Duodenal mucosa (tissue), 2 donors: ENCODE measurements around the gene PCIF1.

Experiments used
- H3K27ac ChIP-seq: one replicate; pipeline ENCODE4 v1.7.0; 2013; ENCODE audit warnings: low read depth, low read length
- H3K27me3 ChIP-seq, 2 donors: one replicate each; pipeline ENCODE4 v1.7.0; 2013; ENCODE audit warnings: low read length in 2 of 2, control low read depth in 1 of 2; ENCODE audit not compliant: insufficient read depth in 2 of 2, control insufficient read depth in 1 of 2
- H3K36me3 ChIP-seq, 2 donors: one replicate each; pipeline ENCODE4 v1.7.0; 2013; ENCODE audit warnings: low read length in 2 of 2, control low read depth in 1 of 2; ENCODE audit not compliant: insufficient read depth in 2 of 2, control insufficient read depth in 1 of 2
- H3K4me1 ChIP-seq, 2 donors: one replicate each; pipeline ENCODE4 v1.7.0; 2013; ENCODE audit warnings: low read length in 2 of 2, control low read depth in 1 of 2; ENCODE audit not compliant: insufficient read depth in 2 of 2, control insufficient read depth in 1 of 2
- H3K4me3 ChIP-seq, 2 donors: one replicate each; pipeline ENCODE4 v1.7.0; 2013; ENCODE audit warnings: low read length in 2 of 2, low read depth in 1 of 2
- H3K9ac ChIP-seq, 2 donors: one replicate each; pipeline ENCODE4 v1.7.0; 2013; ENCODE audit warnings: low read length in 2 of 2, low read depth in 1 of 2
- H3K9me3 ChIP-seq, 2 donors: one replicate each; pipeline ENCODE4 v1.7.0; 2013; ENCODE audit warnings: low read length in 2 of 2, control low read depth in 1 of 2; ENCODE audit not compliant: control insufficient read depth in 1 of 2

The PCIF1 gene

DNA sequence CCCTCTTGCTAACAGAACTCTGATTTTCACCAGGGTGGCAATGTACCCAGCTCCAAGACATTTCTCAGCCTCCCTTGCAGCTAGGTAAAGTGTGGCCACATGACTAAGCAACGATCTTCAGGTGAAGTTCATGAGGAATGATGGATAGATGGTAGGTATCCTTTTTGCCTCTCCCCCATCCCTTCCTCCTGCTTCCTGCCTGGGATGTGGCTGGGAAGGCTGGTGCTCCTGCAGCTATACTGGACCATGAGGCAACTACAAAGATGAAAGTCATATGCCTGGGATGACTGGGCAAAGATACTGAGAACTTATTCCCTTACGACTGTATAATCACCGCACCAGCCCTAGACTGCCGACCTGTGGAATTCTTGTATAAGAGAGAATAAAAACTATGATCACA is 24.1 kb downstream of the PCIF1 start:
- Histone ChIP-seq H3K9ac (no peak overlapping the region), H3K27ac (no peak overlapping the region), H3K27me3 (no peaks in the 10 kb centered on the region), H3K4me3 (no peak overlapping the region), H3K36me3 (peaks cover 60 to 68% of the 10 kb centered on the region in 2 donors), H3K4me1 (no peaks in the 10 kb centered on the region), H3K9me3 (no peaks in the 10 kb centered on the region)

- Histone ChIP-seq H3K9me3 (no peaks in the 10 kb centered on the region), H3K27ac (no peak overlapping the region), H3K36me3 (peaks cover 61 to 70% of the 10 kb centered on the region in 2 donors), H3K4me1 (no peaks in the 10 kb centered on the region), H3K4me3 (no peak overlapping the region), H3K27me3 (no peaks in the 10 kb centered on the region), H3K9ac (no peak overlapping the region)
Measured at GRCh38 chr20:45959126-45959525, 24.6 kb downstream of the PCIF1 start.

DNA sequence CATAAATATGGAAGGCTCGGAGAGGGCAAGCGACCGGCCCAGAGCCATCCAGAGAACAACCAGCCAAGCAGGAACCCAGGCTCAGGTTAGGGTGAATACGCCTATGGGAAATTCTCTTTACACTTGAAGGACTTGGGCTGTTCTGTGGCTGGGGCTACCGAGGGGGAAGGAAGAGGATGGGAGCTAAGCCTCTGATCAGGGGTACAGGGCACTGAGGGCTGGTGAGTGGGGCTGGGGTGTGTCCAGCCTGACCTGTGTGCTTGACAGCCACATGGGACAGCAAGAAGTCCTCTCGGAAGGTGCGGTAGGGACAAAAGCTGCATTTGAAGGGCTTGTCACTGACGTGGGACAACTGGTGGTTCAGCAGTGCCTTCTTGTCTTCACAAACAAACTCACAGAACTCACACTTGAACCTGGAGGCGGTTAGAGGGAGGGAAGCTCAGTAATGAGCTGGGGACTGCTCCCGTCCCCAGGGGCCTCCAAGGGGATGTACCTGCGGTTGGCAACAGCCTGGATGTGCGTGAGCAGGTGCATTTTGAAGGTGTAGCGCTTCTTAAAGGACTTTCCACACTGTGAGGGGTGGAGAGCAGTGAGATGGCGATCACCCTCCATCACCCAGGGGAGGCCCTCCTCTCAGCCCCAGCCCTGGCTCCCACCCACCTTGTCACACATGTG is 25.6 kb downstream of the PCIF1 start:
- H3K9me3 ChIP-seq, result no peaks in the 10 kb centered on the region
- no peaks in the 10 kb centered on the region for H3K4me1 ChIP-seq
- no peak overlapping the region for H3K27ac ChIP-seq
- no peak overlapping the region for H3K4me3 ChIP-seq
- no peak overlapping the region for H3K9ac ChIP-seq
- peaks cover 65 to 75% of the 10 kb centered on the region in 2 donors for H3K36me3 ChIP-seq
- H3K27me3 ChIP-seq, result no peaks in the 10 kb centered on the region

- H3K4me1 ChIP-seq, result no peaks in the 10 kb centered on the region
- H3K9ac ChIP-seq, result no peak overlapping the region
- no peaks in the 10 kb centered on the region for H3K9me3 ChIP-seq
- no peak overlapping the region for H3K27ac ChIP-seq
- no peak overlapping the region for H3K4me3 ChIP-seq
- no peaks in the 10 kb centered on the region for H3K27me3 ChIP-seq
- H3K36me3 ChIP-seq, result peaks cover 61 to 89% of the 10 kb centered on the region in 2 donors
Measured at GRCh38 chr20:45962031-45962755, 27.7 kb downstream of the PCIF1 start.

DNA sequence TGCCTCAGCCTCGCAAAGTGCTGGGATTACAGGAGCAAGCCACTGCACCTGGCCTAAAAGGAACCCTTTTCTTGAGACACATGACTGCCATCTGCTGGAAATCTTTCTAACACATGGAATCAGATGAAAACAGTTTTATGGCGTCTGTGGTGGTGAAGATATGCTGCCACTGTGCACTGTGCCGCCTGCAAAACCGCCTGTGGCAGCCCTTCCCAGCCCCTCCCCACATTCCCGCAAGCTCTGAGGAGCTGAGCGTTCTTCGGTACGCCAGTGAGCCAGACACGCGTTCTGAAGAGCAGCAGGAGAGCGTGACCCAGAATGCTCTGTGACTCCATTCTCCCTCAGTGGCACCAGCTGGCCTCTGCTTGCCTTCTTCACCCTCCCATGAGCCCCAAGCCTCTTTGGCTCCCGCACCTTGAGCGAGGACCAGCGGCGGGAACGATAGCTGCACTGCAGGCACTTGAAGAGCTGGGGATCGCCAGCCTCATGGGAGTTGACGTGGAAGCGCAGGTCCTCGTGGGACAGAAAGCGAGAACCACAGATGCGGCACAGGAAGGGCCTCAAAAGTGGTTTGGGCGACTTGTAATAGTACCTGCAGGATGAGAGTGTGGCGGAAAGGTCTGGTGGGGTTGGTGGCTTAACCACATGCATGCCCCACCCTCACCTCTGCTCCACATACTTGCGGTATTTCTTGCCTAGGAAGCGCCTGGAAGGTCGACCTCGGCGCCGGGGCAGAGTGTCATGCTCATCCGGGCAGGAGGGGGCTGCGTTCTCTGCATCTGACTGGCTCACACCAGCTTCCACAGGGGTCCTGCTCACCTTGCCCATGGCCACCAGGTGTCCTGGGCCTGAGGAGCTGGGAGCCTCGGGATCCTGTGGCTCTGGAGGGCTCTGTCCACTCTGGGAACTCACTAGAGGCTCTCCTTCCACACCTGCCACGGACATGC is 28.8 kb downstream of the PCIF1 start:
- peaks cover 52 to 90% of the 10 kb centered on the region in 2 donors for H3K36me3 ChIP-seq
- H3K27ac ChIP-seq, result no peak overlapping the region

GRCh38 chr20:45964006-45964400 is 29.5 kb downstream of the PCIF1 start:
- no peaks in the 10 kb centered on the region for H3K27me3 ChIP-seq
- no peak overlapping the region for H3K27ac ChIP-seq
- H3K4me1 ChIP-seq, result no peaks in the 10 kb centered on the region
- H3K4me3 ChIP-seq, result no peak overlapping the region
- H3K9me3 ChIP-seq, result no peaks in the 10 kb centered on the region
- peaks cover 49 to 90% of the 10 kb centered on the region in 2 donors for H3K36me3 ChIP-seq
- no peak overlapping the region for H3K9ac ChIP-seq

More for the DNA sequence above, 28.8 kb downstream of the PCIF1 start:
- H3K9me3 ChIP-seq, result no peaks in the 10 kb centered on the region
- H3K9ac ChIP-seq, result no peak overlapping the region
- H3K27me3 ChIP-seq, result no peaks in the 10 kb centered on the region
- H3K4me3 ChIP-seq, result no peak overlapping the region
- no peaks in the 10 kb centered on the region for H3K4me1 ChIP-seq

- peaks cover 35 to 81% of the 10 kb centered on the region in 2 donors for H3K36me3 ChIP-seq
- no peak overlapping the region for H3K9ac ChIP-seq
- H3K9me3 ChIP-seq, result no peaks in the 10 kb centered on the region
- H3K4me1 ChIP-seq, result peaks cover 10 to 11% of the 10 kb centered on the region in 2 donors
- no peak overlapping the region for H3K27ac ChIP-seq
- no peak overlapping the region for H3K4me3 ChIP-seq
- no peaks in the 10 kb centered on the region for H3K27me3 ChIP-seq
Measured at GRCh38 chr20:45965169-45966002, 30.9 kb downstream of the PCIF1 start.

DNA sequence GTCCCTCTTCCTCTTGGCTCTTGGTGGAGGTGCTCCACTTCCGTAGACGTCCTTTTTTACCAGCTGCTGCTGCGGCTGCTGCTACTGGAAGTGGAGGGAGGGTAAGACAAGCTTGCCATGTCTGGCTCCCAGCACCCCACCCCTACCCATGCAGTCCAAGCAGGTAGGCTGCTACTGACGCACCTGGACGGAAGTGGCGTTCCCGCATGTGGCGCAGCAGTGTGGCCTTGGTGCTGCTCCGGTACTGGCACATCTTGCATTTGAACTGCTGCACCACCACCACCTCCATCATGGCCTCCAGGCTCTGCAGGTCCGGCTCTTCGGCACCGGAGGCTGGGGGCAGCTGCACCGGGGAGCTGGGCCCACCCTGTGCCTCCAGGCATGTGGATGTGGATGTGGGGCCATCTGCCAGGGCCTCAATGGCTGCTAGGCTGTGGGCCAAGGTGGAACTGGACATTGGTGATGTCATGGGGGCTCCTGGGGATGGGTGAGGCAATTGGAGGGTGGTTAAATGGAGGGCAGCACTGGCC is 33.1 kb downstream of the PCIF1 start:
- H3K27ac ChIP-seq, result no peak overlapping the region
- peaks cover 14 to 20% of the 10 kb centered on the region in 2 donors for H3K4me1 ChIP-seq
- no peak overlapping the region for H3K4me3 ChIP-seq
- H3K9ac ChIP-seq, result no peak overlapping the region
- H3K27me3 ChIP-seq, result no peaks in the 10 kb centered on the region
- no peaks in the 10 kb centered on the region for H3K9me3 ChIP-seq
- peaks cover 18 to 59% of the 10 kb centered on the region in 2 donors for H3K36me3 ChIP-seq

DNA sequence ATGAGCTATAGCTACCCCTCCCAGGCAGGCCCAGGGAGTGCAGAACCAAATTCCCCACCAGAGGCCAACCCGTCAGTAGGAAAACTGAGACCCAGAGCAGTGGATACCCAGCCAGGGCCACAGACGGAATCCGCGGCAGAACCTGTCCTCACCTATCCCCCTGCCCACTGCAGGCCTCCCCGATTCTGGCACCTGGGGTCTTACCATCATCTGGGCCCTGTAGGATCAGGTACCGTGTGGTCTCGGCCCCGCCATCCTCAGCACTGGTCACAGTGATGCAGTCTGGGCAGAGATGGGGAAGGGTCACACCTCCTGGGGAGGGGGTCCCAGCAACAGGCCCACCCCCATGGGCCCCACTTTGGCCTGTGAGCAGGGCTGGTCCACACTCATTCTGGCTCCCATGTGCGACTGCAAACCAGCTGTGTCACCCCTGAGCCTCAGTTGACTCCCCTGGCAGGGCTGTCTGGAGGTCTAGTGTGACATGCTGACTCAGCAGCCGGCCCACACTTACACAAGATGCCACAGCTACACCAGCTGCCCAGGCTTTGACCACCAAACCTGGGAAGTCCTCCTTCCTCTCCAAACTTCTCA is 33.7 kb downstream of the PCIF1 start:
- H3K27me3 ChIP-seq, result no peaks in the 10 kb centered on the region
- no peak overlapping the region for H3K9ac ChIP-seq
- H3K4me3 ChIP-seq, result no peak overlapping the region
- H3K4me1 ChIP-seq, result peaks cover 14 to 24% of the 10 kb centered on the region in 2 donors
- H3K27ac ChIP-seq, result no peak overlapping the region
- no peaks in the 10 kb centered on the region for H3K9me3 ChIP-seq
- peaks cover 18 to 56% of the 10 kb centered on the region in 2 donors for H3K36me3 ChIP-seq
